Body of pancreas (tissue), 4 donors: ENCODE data around the gene PIP4K2C.

ENCODE experiments used
- POLR2A ChIP-seq, 3 donors: fragments of 450-650 bp; IDR thresholded peaks; one replicate each; pipeline ENCODE4 v1.6.1; 2016; ENCODE audit warnings: antibody characterized with exemption in 3 of 3, mild to moderate bottlenecking in 2 of 3
- TF ChIP-seq, protein P1 (sequence below), 7 experiments: fragments of 450-650 bp in 4 of 7; fragments of 200-600 bp in 3 of 7; sonication (generic) in 3 of 7; IDR thresholded peaks; one replicate each; pipeline ENCODE4 v1.5.1; 2016 to 2019; ENCODE audit warnings: antibody characterized with exemption in 7 of 7

- TF ChIP-seq, protein P1, sequence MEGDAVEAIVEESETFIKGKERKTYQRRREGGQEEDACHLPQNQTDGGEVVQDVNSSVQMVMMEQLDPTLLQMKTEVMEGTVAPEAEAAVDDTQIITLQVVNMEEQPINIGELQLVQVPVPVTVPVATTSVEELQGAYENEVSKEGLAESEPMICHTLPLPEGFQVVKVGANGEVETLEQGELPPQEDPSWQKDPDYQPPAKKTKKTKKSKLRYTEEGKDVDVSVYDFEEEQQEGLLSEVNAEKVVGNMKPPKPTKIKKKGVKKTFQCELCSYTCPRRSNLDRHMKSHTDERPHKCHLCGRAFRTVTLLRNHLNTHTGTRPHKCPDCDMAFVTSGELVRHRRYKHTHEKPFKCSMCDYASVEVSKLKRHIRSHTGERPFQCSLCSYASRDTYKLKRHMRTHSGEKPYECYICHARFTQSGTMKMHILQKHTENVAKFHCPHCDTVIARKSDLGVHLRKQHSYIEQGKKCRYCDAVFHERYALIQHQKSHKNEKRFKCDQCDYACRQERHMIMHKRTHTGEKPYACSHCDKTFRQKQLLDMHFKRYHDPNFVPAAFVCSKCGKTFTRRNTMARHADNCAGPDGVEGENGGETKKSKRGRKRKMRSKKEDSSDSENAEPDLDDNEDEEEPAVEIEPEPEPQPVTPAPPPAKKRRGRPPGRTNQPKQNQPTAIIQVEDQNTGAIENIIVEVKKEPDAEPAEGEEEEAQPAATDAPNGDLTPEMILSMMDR (IDR thresholded peaks at IDR 0.05) = no peak
- no peak for TF ChIP-seq POLR2A (IDR thresholded peaks at IDR 0.05)
Measured at GRCh38 chr12:57584690-57585089, 6.3 kb upstream of the PIP4K2C start.
